HG02981 (cell line): Measurements from ENCODE around the gene MRPL52.
"Not testable (repeated sequence)": the region's sequence is repeated elsewhere in the genome, so short reads cannot be mapped to it uniquely, and the experiment has no call there.

ENCODE experiments used
- ATAC-seq: cut with Tn5 transposase; IDR thresholded peaks from one replicate; pipeline ENCODE4 v1.9.1; 2021; ENCODE audit warnings: mild to moderate bottlenecking, moderate library complexity; ENCODE audit not compliant: unreplicated experiment

MRPL52 gene

GRCh38 chr14:22852599-22852939 is 22.9 kb downstream of the MRPL52 start:
- no peak for ATAC-seq

GRCh38 chr14:22852940-22853767 is 23.5 kb downstream of the MRPL52 start:
- peak; percentile 55 for ATAC-seq

GRCh38 chr14:22854296-22854695 is 24.6 kb downstream of the MRPL52 start:
- ATAC-seq: not testable (repeated sequence)

- no peak for ATAC-seq
Measured at GRCh38 chr14:22854963-22855724, 25.5 kb downstream of the MRPL52 start.

GRCh38 chr14:22856428-22856827 is 26.7 kb downstream of the MRPL52 start:
- no peak for ATAC-seq

GRCh38 chr14:22860377-22860776 is 30.7 kb downstream of the MRPL52 start:
- not testable (repeated sequence) for ATAC-seq

GRCh38 chr14:22861651-22862050 is 32.0 kb downstream of the MRPL52 start:
- no peak for ATAC-seq

GRCh38 chr14:22864979-22865378 is 35.3 kb downstream of the MRPL52 start:
- ATAC-seq: no peak

- no peak for ATAC-seq
Measured at GRCh38 chr14:22865424-22866405, 36.0 kb downstream of the MRPL52 start.

GRCh38 chr14:22866874-22867273 is 37.2 kb downstream of the MRPL52 start:
- no peak for ATAC-seq

- ATAC-seq: peak; percentile 29
Measured at GRCh38 chr14:22870811-22871223, 41.1 kb downstream of the MRPL52 start.

- peak; percentile 78 for ATAC-seq
Measured at GRCh38 chr14:22871224-22872032, 41.7 kb downstream of the MRPL52 start, which contains the start of gene LRP10. Gene LRP10, plus strand, starts transcription at chr14:22871740. Its CDS starts 564 bp downstream, at chr14:22872304.

GRCh38 chr14:22872033-22872832 is 42.5 kb downstream of the MRPL52 start:
- ATAC-seq: peak; percentile 10

GRCh38 chr14:22872833-22873520 is 43.3 kb downstream of the MRPL52 start:
- ATAC-seq: no peak

- no peak for ATAC-seq
Measured at GRCh38 chr14:22875003-22875747, 45.5 kb downstream of the MRPL52 start.

GRCh38 chr14:22875748-22876319 is 46.1 kb downstream of the MRPL52 start:
- ATAC-seq: no peak

GRCh38 chr14:22877000-22877501 is 47.4 kb downstream of the MRPL52 start:
- ATAC-seq: no peak
